H1 (cell line): ENCODE measurements around the gene MANEAL. TPM values are rescaled to one million over a fixed set of nuclear protein-coding genes. Genes with fewer than 3 reads are reported as not detected.

Experiments used
- CTCF ChIA-PET: fragments of 300-600 bp; sonication (Branson Sonifier 250); formaldehyde crosslinking; loops from one replicate; lab custom pipeline; 2021; ENCODE audit not compliant: partially characterized antibody; lab: Charles Lee
- POLR2A ChIA-PET: fragments of 300-600 bp; sonication (Branson Sonifier 250); formaldehyde crosslinking; loops from one replicate; lab custom pipeline; 2021; ENCODE audit warnings: inconsistent platforms; ENCODE audit not compliant: partially characterized antibody; lab: Charles Lee
- DNase-seq, 2 experiments: peaks; one replicate each; pipeline versions ENCODE4 v3.0.0 to v3.0.0-alpha.2; 2010 to 2022; ENCODE audit warnings: low spot score in 2 of 2, low read depth in 1 of 2, mixed read lengths in 1 of 2
- FAIRE-seq: peaks from 2 replicates; lab custom pipeline; 2011; peaks lifted over from hg19 to GRCh38; lab: Jason Lieb, UNC
- H2AFZ ChIP-seq: 2 replicates; pipeline ENCODE4 v1.8.1; 2012; ENCODE audit warnings: low read length, inconsistent platforms
- H2AK5ac ChIP-seq: 2 replicates; pipeline ENCODE4 v1.6.1; 2013; ENCODE audit warnings: low read depth, low read length
- H2BK120ac ChIP-seq: replicated peaks from 2 replicates; pipeline ENCODE3; 2013; ENCODE audit warnings: low read depth, low read length, inconsistent platforms
- H2BK12ac ChIP-seq: 2 replicates; pipeline ENCODE4 v1.6.1; 2013; ENCODE audit warnings: low read depth, low read length
- H2BK15ac ChIP-seq: 2 replicates; pipeline ENCODE4 v1.6.1; 2013; ENCODE audit warnings: low read length
- H2BK20ac ChIP-seq: 2 replicates; pipeline ENCODE4 v1.6.1; 2013; ENCODE audit warnings: low read length
- H2BK5ac ChIP-seq: 2 replicates; pipeline ENCODE4 v1.6.1; 2013; ENCODE audit warnings: low read depth, low read length
- H3K14ac ChIP-seq: 2 replicates; pipeline ENCODE4 v1.6.1; 2013; ENCODE audit warnings: inconsistent platforms; ENCODE audit not compliant: insufficient read length
- H3K18ac ChIP-seq: 2 replicates; pipeline ENCODE4 v1.6.1; 2013; ENCODE audit warnings: low read length; ENCODE audit errors: extremely low read depth
- H3K23ac ChIP-seq: 2 replicates; pipeline ENCODE4 v1.6.1; 2013; ENCODE audit warnings: inconsistent platforms; ENCODE audit not compliant: insufficient read length
- H3K23me2 ChIP-seq: 2 replicates; pipeline ENCODE4 v1.6.1; 2013; ENCODE audit warnings: low read depth, low read length
- H3K27ac ChIP-seq: 2 replicates; pipeline ENCODE4 v1.6.1; 2011; ENCODE audit warnings: low read depth, low read length, inconsistent platforms
- H3K27me3 ChIP-seq, 4 experiments: replicated peaks in 1 of 4; 1 replicate in 1 of 4; 2 replicates in 3 of 4; pipeline versions ENCODE4 v1.6.1 to v1.8.1; 2011 to 2013; ENCODE audit warnings: low read length in 3 of 4, mild to moderate bottlenecking in 3 of 4, inconsistent platforms in 2 of 4, mixed read lengths in 2 of 4, moderate library complexity in 1 of 4; ENCODE audit not compliant: control insufficient read depth in 3 of 4, insufficient read depth in 3 of 4; ENCODE audit errors: extremely low read depth in 1 of 4
- H3K36me3 ChIP-seq, 4 experiments: 2 replicates each; pipeline versions ENCODE4 v1.6.1 to v1.8.1; 2011 to 2013; ENCODE audit warnings: mild to moderate bottlenecking in 4 of 4, low read length in 3 of 4, moderate library complexity in 2 of 4, control low read depth in 1 of 4, inconsistent platforms in 1 of 4; ENCODE audit not compliant: insufficient read depth in 4 of 4, control insufficient read depth in 2 of 4
- H3K4ac ChIP-seq: replicated peaks from 2 replicates; pipeline ENCODE3; 2013; ENCODE audit warnings: low read length, low read depth, mixed read lengths, inconsistent platforms; ENCODE audit not compliant: insufficient read length
- H3K4me1 ChIP-seq, 4 experiments: replicated peaks in 1 of 4; 1 replicate in 1 of 4; 2 replicates in 3 of 4; pipeline versions ENCODE4 v1.6.1 to v1.8.1; 2011 to 2013; ENCODE audit warnings: low read length in 3 of 4, inconsistent platforms in 2 of 4, mixed read lengths in 1 of 4; ENCODE audit not compliant: insufficient read depth in 4 of 4, control insufficient read depth in 3 of 4
- H3K4me2 ChIP-seq, 2 experiments: 2 replicates each; pipeline versions ENCODE4 v1.6.1 to v1.8.1; 2011 to 2013; ENCODE audit warnings: low read depth in 2 of 2, low read length in 2 of 2, control low read depth in 1 of 2, inconsistent platforms in 1 of 2, mild to moderate bottlenecking in 1 of 2; ENCODE audit not compliant: insufficient read depth in 1 of 2
- H3K4me3 ChIP-seq, 4 experiments: fragments of 200-600, 300-600 bp in 1 of 4; sonication (generic), shearing (Covaris generic), sonication (Bioruptor Twin) in 1 of 4; 2 replicates each; pipeline versions ENCODE4 v1.5.1 to v1.8.1; 2011 to 2016; ENCODE audit warnings: low read length in 4 of 4, low read depth in 3 of 4, control low read depth in 2 of 4, inconsistent platforms in 2 of 4, mild to moderate bottlenecking in 2 of 4, mixed read lengths in 1 of 4, moderate library complexity in 1 of 4; ENCODE audit not compliant: insufficient read depth in 2 of 4; ENCODE audit errors: extremely low read depth in 1 of 4
- H3K56ac ChIP-seq: replicated peaks from 2 replicates; pipeline ENCODE3; 2013; ENCODE audit warnings: low read depth, mild to moderate bottlenecking, mixed read lengths, low read length, inconsistent platforms; ENCODE audit not compliant: insufficient read length
- H3K79me1 ChIP-seq: 2 replicates; pipeline ENCODE4 v1.6.1; 2013; ENCODE audit warnings: low read depth, low read length, control low read depth
- H3K79me2 ChIP-seq, 2 experiments: 2 replicates each; pipeline versions ENCODE4 v1.6.1 to v1.8.1; 2012 to 2013; ENCODE audit warnings: low read length in 2 of 2, mild to moderate bottlenecking in 2 of 2, inconsistent platforms in 1 of 2; ENCODE audit not compliant: insufficient read depth in 2 of 2, control insufficient read depth in 1 of 2
- H3K9ac ChIP-seq, 4 experiments: replicated peaks in 1 of 4; 1 replicate in 1 of 4; 2 replicates in 3 of 4; pipeline versions ENCODE4 v1.6.1 to v1.8.1; 2011 to 2013; ENCODE audit warnings: low read depth in 3 of 4, low read length in 3 of 4, control low read depth in 2 of 4, mild to moderate bottlenecking in 2 of 4, moderate library complexity in 2 of 4, inconsistent platforms in 1 of 4; ENCODE audit errors: extremely low read depth in 1 of 4
- H3K9me3 ChIP-seq, 2 experiments: 2 replicates each; pipeline versions ENCODE4 v1.6.1 to v1.8.1; 2012 to 2013; ENCODE audit warnings: mild to moderate bottlenecking in 2 of 2, moderate library complexity in 2 of 2, control low read depth in 1 of 2, inconsistent platforms in 1 of 2, low read depth in 1 of 2, low read length in 1 of 2, mixed read lengths in 1 of 2; ENCODE audit not compliant: insufficient read depth in 2 of 2
- H4K20me1 ChIP-seq, 2 experiments: replicated peaks in 1 of 2; 2 replicates each; pipeline versions ENCODE3 to v1.8.1; 2011 to 2013; ENCODE audit warnings: inconsistent platforms in 2 of 2, low read length in 2 of 2, mild to moderate bottlenecking in 1 of 2; ENCODE audit not compliant: insufficient read depth in 2 of 2, control insufficient read depth in 1 of 2
- H4K5ac ChIP-seq: 2 replicates; pipeline ENCODE4 v1.6.1; 2013; ENCODE audit warnings: low read length, low read depth, mixed read lengths, inconsistent platforms; ENCODE audit not compliant: insufficient read length
- H4K8ac ChIP-seq: 2 replicates; pipeline ENCODE4 v1.8.0; 2013; ENCODE audit warnings: mild to moderate bottlenecking, moderate library complexity, low read length, inconsistent platforms; ENCODE audit not compliant: insufficient read depth; ENCODE audit errors: extremely low read depth
- H4K91ac ChIP-seq: replicated peaks from 2 replicates; pipeline ENCODE3; 2013; ENCODE audit warnings: low read length, mixed read lengths, inconsistent platforms; ENCODE audit not compliant: insufficient read length
- CHD1 ChIP-seq: IDR thresholded peaks from 2 replicates; pipeline ENCODE4 v1.6.1; 2012; ENCODE audit warnings: low read depth, low read length, improper control_type of control experiment
- EZH2 ChIP-seq: fragments of 200-600 bp; sonication (generic); IDR thresholded peaks from 2 replicates; pipeline ENCODE4 v1.7.1; 2012; ENCODE audit warnings: low read depth, mild to moderate bottlenecking, moderate library complexity, low read length, inconsistent platforms; ENCODE audit not compliant: severe bottlenecking
- GABPA ChIP-seq: IDR thresholded peaks from 2 replicates; pipeline ENCODE4 v1.6.1; 2011; ENCODE audit warnings: mild to moderate bottlenecking, low read length, moderate library complexity, borderline replicate concordance; ENCODE audit not compliant: insufficient read depth
- KDM4A ChIP-seq: IDR thresholded peaks from one replicate; pipeline ENCODE4 v1.7.1; 2012; ENCODE audit warnings: low read depth, mild to moderate bottlenecking, moderate library complexity, low read length, inconsistent platforms; ENCODE audit not compliant: severe bottlenecking
- SAP30 ChIP-seq: fragments of 300-600 bp; sonication (generic); IDR thresholded peaks from 2 replicates; pipeline ENCODE4 v1.7.1; 2012; ENCODE audit warnings: low read length, moderate library complexity, mild to moderate bottlenecking, inconsistent platforms; ENCODE audit not compliant: insufficient read depth, insufficient replicate concordance
- SUZ12 ChIP-seq: fragments of 200-600 bp; sonication (generic); IDR thresholded peaks from 2 replicates; pipeline ENCODE4 v1.6.1; 2012; ENCODE audit warnings: mild to moderate bottlenecking, inconsistent platforms, low read length, moderate library complexity, mixed read lengths
- TCF12 ChIP-seq: IDR thresholded peaks from 2 replicates; pipeline ENCODE4 v1.6.1; 2011; ENCODE audit warnings: low read depth, mild to moderate bottlenecking, low read length
- polyA plus RNA-seq, 7 experiments: library from polyadenylated mRNA; depleted of rRNA in 3 of 7; stranded (reverse) in 5 of 7; unstranded in 2 of 7; fragments of >200 nt in 5 of 7; fragments of 200-250 nt in 2 of 7; gene quantifications; 1 replicate in 5 of 7; 2 replicates in 1 of 7; 4 replicates in 1 of 7; pipeline versions ENCODE4 v1.2.1 to v1.2.3, GENCODE V29; 2011 to 2013; ENCODE audit warnings: missing spikeins in 2 of 7, mixed read lengths in 2 of 7
- total RNA-seq: library from RNA; stranded (reverse); fragmentation: NEBNext Ultra II Directional; extraction: Animal tissue kit (Norgen Biotek cat#: 25700); gene quantifications from 2 replicates; pipeline ENCODE4 v1.2.1, GENCODE V29; 2021
- TF ChIP-seq, protein P1 (sequence below), 3 experiments: IDR thresholded peaks; 1 replicate in 2 of 3; 2 replicates in 1 of 3; pipeline versions ENCODE4 v1.5.1 to v1.6.1; 2011; ENCODE audit warnings: low read length in 3 of 3, mild to moderate bottlenecking in 3 of 3, inconsistent platforms in 2 of 3, low read depth in 1 of 3, moderate library complexity in 1 of 3; ENCODE audit not compliant: insufficient read depth in 1 of 3; ENCODE audit errors: control extremely low read depth in 1 of 3
- TF ChIP-seq, protein P2 (sequence below): IDR thresholded peaks from 2 replicates; pipeline ENCODE4 v1.6.1; 2012; ENCODE audit warnings: low read length, inconsistent platforms
- TF ChIP-seq, protein P3 (sequence below): IDR thresholded peaks from 2 replicates; pipeline ENCODE4 v1.6.1; 2012; ENCODE audit warnings: inconsistent platforms

Gene MANEAL
- total and polyA plus RNA-seq, 2 of the 8 experiments (the other 6 are each of a cell fraction or from before 2014, with no cell fraction given), result 4.8 to 7.2 TPM

DNA sequence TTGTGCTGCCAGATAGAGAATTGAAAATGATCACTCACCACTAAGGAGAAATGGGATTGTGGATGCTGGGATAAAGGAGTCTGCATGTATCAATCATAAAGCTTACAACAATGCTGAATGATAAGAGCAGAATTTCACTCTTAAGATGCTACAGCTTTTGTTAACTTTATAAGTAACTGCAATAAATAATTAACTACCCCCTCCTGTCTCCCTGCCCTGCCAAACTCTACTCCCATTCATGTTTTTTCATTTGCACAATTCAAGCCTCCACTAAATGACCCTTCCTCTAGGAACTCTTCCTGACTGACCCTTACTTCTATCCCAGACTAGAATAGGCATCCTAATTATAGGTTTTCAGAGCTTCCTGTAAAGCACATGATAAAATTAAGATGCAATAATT, 50.9 kb downstream of the MANEAL start:
- Histone ChIP-seq H3K14ac (no peak overlapping the region), H3K27me3 (no peaks in the 10 kb centered on the region), H3K4me3 (no peak overlapping the region), H2AFZ (no peak overlapping the region), H2BK15ac (no peak overlapping the region), H3K27ac (no peak overlapping the region), H3K56ac (no peak overlapping the region), H3K4me1 (no peaks in the 10 kb centered on the region), H3K36me3 (peaks cover under 1 to 5% (median 4%) of the 10 kb centered on the region in 4 experiments; a peak in 5 of 8 replicates), H4K91ac (no peak overlapping the region), H2BK5ac (no peak overlapping the region), H3K4me2 (no peak overlapping the region), H4K20me1 (peaks cover 4 to 10% of the 10 kb centered on the region in 2 experiments), H3K23me2 (no peaks in the 10 kb centered on the region), H3K9me3 (no peaks in the 10 kb centered on the region), H2BK12ac (no peak overlapping the region), H3K9ac (no peak overlapping the region), H2BK20ac (no peak overlapping the region), H3K23ac (no peak overlapping the region), H2AK5ac (no peak overlapping the region), H3K79me2 (peaks cover 0 to 13% of the 10 kb centered on the region in 2 experiments; a peak in 3 of 4 replicates), H3K18ac (no peak overlapping the region), H3K4ac (no peak overlapping the region), H4K5ac (no peak overlapping the region), H4K8ac (no peak overlapping the region), H3K79me1 (peaks cover 7% of the 10 kb centered on the region), H2BK120ac (no peak overlapping the region)
- CTCF ChIA-PET, result no interaction called here
- DNase-seq (no peak), FAIRE-seq (no peak)
- POLR2A ChIA-PET, result interaction anchor here (1.0 kb wide), 1 partner anchor 14 kb away, joined by 3 read pairs; the partner anchor contains the start of gene MTF1
- TF ChIP-seq TCF12, result no peak
- no peak for TF ChIP-seq EZH2
- no peak for TF ChIP-seq SUZ12
- TF ChIP-seq, protein P1, sequence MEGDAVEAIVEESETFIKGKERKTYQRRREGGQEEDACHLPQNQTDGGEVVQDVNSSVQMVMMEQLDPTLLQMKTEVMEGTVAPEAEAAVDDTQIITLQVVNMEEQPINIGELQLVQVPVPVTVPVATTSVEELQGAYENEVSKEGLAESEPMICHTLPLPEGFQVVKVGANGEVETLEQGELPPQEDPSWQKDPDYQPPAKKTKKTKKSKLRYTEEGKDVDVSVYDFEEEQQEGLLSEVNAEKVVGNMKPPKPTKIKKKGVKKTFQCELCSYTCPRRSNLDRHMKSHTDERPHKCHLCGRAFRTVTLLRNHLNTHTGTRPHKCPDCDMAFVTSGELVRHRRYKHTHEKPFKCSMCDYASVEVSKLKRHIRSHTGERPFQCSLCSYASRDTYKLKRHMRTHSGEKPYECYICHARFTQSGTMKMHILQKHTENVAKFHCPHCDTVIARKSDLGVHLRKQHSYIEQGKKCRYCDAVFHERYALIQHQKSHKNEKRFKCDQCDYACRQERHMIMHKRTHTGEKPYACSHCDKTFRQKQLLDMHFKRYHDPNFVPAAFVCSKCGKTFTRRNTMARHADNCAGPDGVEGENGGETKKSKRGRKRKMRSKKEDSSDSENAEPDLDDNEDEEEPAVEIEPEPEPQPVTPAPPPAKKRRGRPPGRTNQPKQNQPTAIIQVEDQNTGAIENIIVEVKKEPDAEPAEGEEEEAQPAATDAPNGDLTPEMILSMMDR (IDR thresholded peaks at IDR 0.05; ENCODE audit: control extremely low read depth in 1 of 3, insufficient read depth in 1 of 3, low read depth in 1 of 3, low read length in 3 of 3), result no peak
- no peak for TF ChIP-seq GABPA
- TF ChIP-seq, protein P2, sequence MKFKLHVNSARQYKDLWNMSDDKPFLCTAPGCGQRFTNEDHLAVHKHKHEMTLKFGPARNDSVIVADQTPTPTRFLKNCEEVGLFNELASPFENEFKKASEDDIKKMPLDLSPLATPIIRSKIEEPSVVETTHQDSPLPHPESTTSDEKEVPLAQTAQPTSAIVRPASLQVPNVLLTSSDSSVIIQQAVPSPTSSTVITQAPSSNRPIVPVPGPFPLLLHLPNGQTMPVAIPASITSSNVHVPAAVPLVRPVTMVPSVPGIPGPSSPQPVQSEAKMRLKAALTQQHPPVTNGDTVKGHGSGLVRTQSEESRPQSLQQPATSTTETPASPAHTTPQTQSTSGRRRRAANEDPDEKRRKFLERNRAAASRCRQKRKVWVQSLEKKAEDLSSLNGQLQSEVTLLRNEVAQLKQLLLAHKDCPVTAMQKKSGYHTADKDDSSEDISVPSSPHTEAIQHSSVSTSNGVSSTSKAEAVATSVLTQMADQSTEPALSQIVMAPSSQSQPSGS, result no peak
- TF ChIP-seq, protein P3, sequence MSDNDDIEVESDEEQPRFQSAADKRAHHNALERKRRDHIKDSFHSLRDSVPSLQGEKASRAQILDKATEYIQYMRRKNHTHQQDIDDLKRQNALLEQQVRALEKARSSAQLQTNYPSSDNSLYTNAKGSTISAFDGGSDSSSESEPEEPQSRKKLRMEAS, result no peak
- no peak for TF ChIP-seq SAP30
- no peak for TF ChIP-seq KDM4A
- TF ChIP-seq CHD1, result no peak
